OCI-LY3 (cell line): ENCODE data around the gene RECQL.
"Not testable (repeated sequence)": the region's sequence is repeated elsewhere in the genome, so short reads cannot be mapped to it uniquely, and the experiment has no call there.

ENCODE experiments used
- H2AFZ ChIP-seq: fragments of 200-600, 300-600 bp; shearing (Covaris generic); 2 replicates; pipeline ENCODE4 v1.6.0; 2014; ENCODE audit warnings: antibody characterized with exemption, low read depth, low read length
- H3K27ac ChIP-seq: fragments of 200-600, 300-600 bp; sonication (generic); 2 replicates; pipeline ENCODE4 v1.5.1; 2014; ENCODE audit warnings: mild to moderate bottlenecking, low read length, moderate library complexity, mixed read lengths
- H3K27me3 ChIP-seq: fragments of 200-600, 300-600 bp; sonication (generic); 2 replicates; pipeline ENCODE4 v1.6.1; 2014; ENCODE audit warnings: low read depth, low read length, mixed read lengths
- H3K36me3 ChIP-seq: fragments of 200-600, 300-600 bp; sonication (generic); replicated peaks from 2 replicates; pipeline ENCODE3; 2014; ENCODE audit warnings: low read depth, low read length, mixed read lengths
- H3K4me1 ChIP-seq: fragments of 300-600, 200-600 bp; sonication (generic); 2 replicates; pipeline ENCODE4 v1.6.1; 2014; ENCODE audit warnings: low read length, mixed read lengths
- H3K4me2 ChIP-seq: fragments of 200-600, 300-600 bp; sonication (generic); 2 replicates; pipeline ENCODE4 v1.6.1; 2014; ENCODE audit warnings: low read length, mixed read lengths
- H3K4me3 ChIP-seq: fragments of 300-600, 200-600 bp; sonication (generic); 2 replicates; pipeline ENCODE4 v1.5.1; 2014; ENCODE audit warnings: antibody characterized with exemption, mild to moderate bottlenecking, low read length, moderate library complexity
- H3K79me2 ChIP-seq: fragments of 300-600, 200-600 bp; shearing (Covaris generic); 2 replicates; pipeline ENCODE4 v1.6.1; 2014; ENCODE audit warnings: mild to moderate bottlenecking, low read length, mixed read lengths
- H3K9ac ChIP-seq: fragments of 300-600, 200-600 bp; shearing (Covaris generic); 2 replicates; pipeline ENCODE4 v1.6.0; 2014; ENCODE audit warnings: mild to moderate bottlenecking, low read length, moderate library complexity
- H3K9me3 ChIP-seq: fragments of 200-600, 300-600 bp; shearing (Covaris generic); 2 replicates; pipeline ENCODE4 v1.6.1; 2014; ENCODE audit warnings: low read length, mixed read lengths; ENCODE audit not compliant: insufficient read depth
- H4K20me1 ChIP-seq: fragments of 200-600, 300-600 bp; sonication (generic); 2 replicates; pipeline ENCODE4 v1.6.1; 2016; ENCODE audit warnings: low read length, mixed read lengths; ENCODE audit not compliant: insufficient read depth
- CTCF ChIP-seq: fragments of 200-600, 300-600 bp; sonication (generic); IDR thresholded peaks from 2 replicates; pipeline ENCODE4 v1.5.1; 2014; ENCODE audit warnings: antibody characterized with exemption, low read length, low read depth
- EZH2phosphoT487 ChIP-seq: fragments of 200-600 bp; shearing (Covaris generic); IDR thresholded peaks from 2 replicates; pipeline ENCODE4 v1.6.1; 2018; ENCODE audit warnings: antibody characterized with exemption, mixed run types, low read depth

RECQL gene

GRCh38 chr12:21476949-21477348 lies 24.5 kb downstream of the RECQL start:
- Histone ChIP-seq H3K4me1 (0 out of 2 replicates have a peak, but pooled peaks cover 5% of the 10 kb centered on the region), H3K4me2 (no peak overlapping the region), H3K27me3 (no peaks in the 10 kb centered on the region), H3K79me2 (no peaks in the 10 kb centered on the region), H4K20me1 (no peaks in the 10 kb centered on the region), H3K27ac (no peak overlapping the region), H2AFZ (no peak overlapping the region), H3K9ac (no peak overlapping the region), H3K36me3 (peaks cover 47% of the 10 kb centered on the region), H3K4me3 (no peak overlapping the region), H3K9me3 (no peaks in the 10 kb centered on the region)
- TF ChIP-seq CTCF (no peak), EZH2phosphoT487 (no peak)

- no peak overlapping the region for H3K4me2 ChIP-seq
- H3K27me3 ChIP-seq = no peaks in the 10 kb centered on the region
- H3K4me3 ChIP-seq = no peak overlapping the region
- no peak for TF ChIP-seq EZH2phosphoT487
- no peaks in the 10 kb centered on the region for H3K79me2 ChIP-seq
- H3K27ac ChIP-seq = no peak overlapping the region
- peaks cover 47% of the 10 kb centered on the region for H3K36me3 ChIP-seq
- no peak overlapping the region for H2AFZ ChIP-seq
- no peaks in the 10 kb centered on the region for H3K9me3 ChIP-seq
- 0 out of 2 replicates have a peak, but pooled peaks cover 5% of the 10 kb centered on the region for H3K4me1 ChIP-seq
- no peak overlapping the region for H3K9ac ChIP-seq
- H4K20me1 ChIP-seq = no peaks in the 10 kb centered on the region
Measured at GRCh38 chr12:21475552-21475951, 25.9 kb downstream of the RECQL start.

- Histone ChIP-seq H3K4me3 (no peak overlapping the region), H2AFZ (no peak overlapping the region), H3K79me2 (no peaks in the 10 kb centered on the region), H3K4me2 (no peak overlapping the region), H3K9me3 (no peaks in the 10 kb centered on the region), H3K27me3 (no peaks in the 10 kb centered on the region), H3K36me3 (peaks cover 37% of the 10 kb centered on the region), H3K27ac (no peak overlapping the region), H3K9ac (no peak overlapping the region), H3K4me1 (0 out of 2 replicates have a peak, but pooled peaks cover 5% of the 10 kb centered on the region), H4K20me1 (no peaks in the 10 kb centered on the region)
- TF ChIP-seq CTCF (no peak), EZH2phosphoT487 (no peak)
Measured at GRCh38 chr12:21472197-21472823, 29.1 kb downstream of the RECQL start.

- no peak overlapping the region for H3K9ac ChIP-seq
- no peak overlapping the region for H2AFZ ChIP-seq
- peaks cover 40% of the 10 kb centered on the region for H3K36me3 ChIP-seq
- H3K9me3 ChIP-seq = no peaks in the 10 kb centered on the region
- H4K20me1 ChIP-seq = no peaks in the 10 kb centered on the region
- no peak overlapping the region for H3K4me2 ChIP-seq
- H3K27me3 ChIP-seq = no peaks in the 10 kb centered on the region
- H3K4me1 ChIP-seq = 0 out of 2 replicates have a peak, but pooled peaks cover 5% of the 10 kb centered on the region
- TF ChIP-seq EZH2phosphoT487 (no peak), CTCF (no peak)
- H3K27ac ChIP-seq = no peak overlapping the region
- no peaks in the 10 kb centered on the region for H3K79me2 ChIP-seq
- no peak overlapping the region for H3K4me3 ChIP-seq
Measured at GRCh38 chr12:21471294-21471693, 30.1 kb downstream of the RECQL start.

- not testable (repeated sequence) for H3K4me3 ChIP-seq, H3K79me2 ChIP-seq, H3K9me3 ChIP-seq, H3K27ac ChIP-seq, H3K27me3 ChIP-seq, H3K4me2 ChIP-seq, H3K4me1 ChIP-seq, H2AFZ ChIP-seq, H4K20me1 ChIP-seq, H3K9ac ChIP-seq
- peaks cover 29% of the 10 kb centered on the region for H3K36me3 ChIP-seq
Measured at GRCh38 chr12:21467334-21467733, 34.1 kb downstream of the RECQL start.
